ENCODE data around the gene NALCN. TPM values are rescaled to one million over a fixed set of nuclear protein-coding genes. Genes with fewer than 3 reads are reported as not detected.

The NALCN gene
- total RNA-seq, 1 donor, result 11.2 TPM

DNA sequence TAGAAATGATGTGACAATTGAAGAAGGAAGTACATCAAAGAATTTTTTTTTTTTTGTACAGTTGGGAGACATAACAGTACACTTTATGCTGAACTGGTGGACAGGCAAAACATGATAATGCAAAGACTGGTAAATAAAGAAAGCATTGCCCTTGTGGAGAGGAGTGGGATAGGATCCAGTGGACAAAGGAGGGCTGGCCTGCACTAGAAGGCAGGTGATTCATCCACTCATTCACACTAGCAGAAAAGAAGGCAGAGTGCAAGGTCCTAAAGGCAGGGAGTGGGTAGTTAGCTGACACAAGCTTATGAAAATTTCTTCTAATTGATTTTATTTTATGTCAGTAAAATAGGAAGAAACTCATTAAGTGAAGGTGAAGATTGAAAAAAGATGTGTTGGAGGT, 17.6 kb upstream of the NALCN start:
- TF ChIP-seq, protein P1, sequence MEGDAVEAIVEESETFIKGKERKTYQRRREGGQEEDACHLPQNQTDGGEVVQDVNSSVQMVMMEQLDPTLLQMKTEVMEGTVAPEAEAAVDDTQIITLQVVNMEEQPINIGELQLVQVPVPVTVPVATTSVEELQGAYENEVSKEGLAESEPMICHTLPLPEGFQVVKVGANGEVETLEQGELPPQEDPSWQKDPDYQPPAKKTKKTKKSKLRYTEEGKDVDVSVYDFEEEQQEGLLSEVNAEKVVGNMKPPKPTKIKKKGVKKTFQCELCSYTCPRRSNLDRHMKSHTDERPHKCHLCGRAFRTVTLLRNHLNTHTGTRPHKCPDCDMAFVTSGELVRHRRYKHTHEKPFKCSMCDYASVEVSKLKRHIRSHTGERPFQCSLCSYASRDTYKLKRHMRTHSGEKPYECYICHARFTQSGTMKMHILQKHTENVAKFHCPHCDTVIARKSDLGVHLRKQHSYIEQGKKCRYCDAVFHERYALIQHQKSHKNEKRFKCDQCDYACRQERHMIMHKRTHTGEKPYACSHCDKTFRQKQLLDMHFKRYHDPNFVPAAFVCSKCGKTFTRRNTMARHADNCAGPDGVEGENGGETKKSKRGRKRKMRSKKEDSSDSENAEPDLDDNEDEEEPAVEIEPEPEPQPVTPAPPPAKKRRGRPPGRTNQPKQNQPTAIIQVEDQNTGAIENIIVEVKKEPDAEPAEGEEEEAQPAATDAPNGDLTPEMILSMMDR (IDR thresholded peaks at IDR 0.05; ENCODE audit: extremely low read depth, low read depth, low read length), result no peak
- no peak for DNase-seq (ENCODE audit: insufficient read length, low spot score, missing footprints)

DNA sequence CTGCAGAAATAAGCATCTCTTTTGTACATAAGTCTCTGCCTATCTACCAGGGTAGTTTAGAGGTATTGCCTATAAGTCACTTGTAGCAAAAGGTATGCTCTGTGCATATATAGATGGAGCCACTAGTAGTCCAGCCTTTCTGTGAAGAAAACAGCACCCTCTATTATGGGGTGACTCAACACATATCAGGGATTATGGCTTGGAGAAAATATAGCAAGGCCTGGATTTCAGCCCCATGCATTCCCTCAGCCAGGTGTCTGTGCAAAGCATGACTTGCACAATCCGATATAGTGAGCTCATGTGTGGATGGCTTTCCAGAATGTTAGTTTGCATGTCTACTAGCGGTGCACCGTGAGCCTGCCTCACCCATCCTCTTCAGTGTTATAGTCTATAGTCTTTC, 13.4 kb upstream of the NALCN start:
- no peak overlapping the region for H2AFZ ChIP-seq (ENCODE audit: low read length)
- no peak overlapping the region for H3K27ac ChIP-seq (ENCODE audit: low read depth, low read length)
- H3K4me1 ChIP-seq (ENCODE audit: insufficient read depth, low read length), result no peaks in the 10 kb centered on the region
- no peak overlapping the region for H3K4me3 ChIP-seq (ENCODE audit: insufficient read depth, low read length)
- H3K79me2 ChIP-seq (ENCODE audit: insufficient read depth, low read length), result no peaks in the 10 kb centered on the region
- no peaks in the 10 kb centered on the region for H3K27me3 ChIP-seq (ENCODE audit: insufficient read depth, low read length)
- no peaks in the 10 kb centered on the region for H4K20me1 ChIP-seq (ENCODE audit: insufficient read depth, low read length)
- no peak for DNase-seq (ENCODE audit: insufficient read length, low spot score, missing footprints)
- TF ChIP-seq, protein P1 (IDR thresholded peaks at IDR 0.05; ENCODE audit: extremely low read depth, low read depth, low read length), result no peak
- no peaks in the 10 kb centered on the region for H3K36me3 ChIP-seq (ENCODE audit: insufficient read depth, low read length)
- no peaks in the 10 kb centered on the region for H3K9me3 ChIP-seq (ENCODE audit: low read depth, low read length)
- H3K4me2 ChIP-seq (ENCODE audit: insufficient read depth, low read length), result no peak overlapping the region

More for the DNA sequence above, 17.6 kb upstream of the NALCN start:
- Histone ChIP-seq H3K4me1 (ENCODE audit: insufficient read depth, low read length) (no peaks in the 10 kb centered on the region), H2AFZ (ENCODE audit: low read length) (no peak overlapping the region), H3K4me3 (ENCODE audit: insufficient read depth, low read length) (no peak overlapping the region), H3K9me3 (ENCODE audit: low read depth, low read length) (no peaks in the 10 kb centered on the region), H4K20me1 (ENCODE audit: insufficient read depth, low read length) (no peaks in the 10 kb centered on the region), H3K4me2 (ENCODE audit: insufficient read depth, low read length) (no peak overlapping the region), H3K36me3 (ENCODE audit: insufficient read depth, low read length) (no peaks in the 10 kb centered on the region), H3K27ac (ENCODE audit: low read depth, low read length) (no peak overlapping the region), H3K79me2 (ENCODE audit: insufficient read depth, low read length) (no peaks in the 10 kb centered on the region), H3K27me3 (ENCODE audit: insufficient read depth, low read length) (no peaks in the 10 kb centered on the region)

DNA sequence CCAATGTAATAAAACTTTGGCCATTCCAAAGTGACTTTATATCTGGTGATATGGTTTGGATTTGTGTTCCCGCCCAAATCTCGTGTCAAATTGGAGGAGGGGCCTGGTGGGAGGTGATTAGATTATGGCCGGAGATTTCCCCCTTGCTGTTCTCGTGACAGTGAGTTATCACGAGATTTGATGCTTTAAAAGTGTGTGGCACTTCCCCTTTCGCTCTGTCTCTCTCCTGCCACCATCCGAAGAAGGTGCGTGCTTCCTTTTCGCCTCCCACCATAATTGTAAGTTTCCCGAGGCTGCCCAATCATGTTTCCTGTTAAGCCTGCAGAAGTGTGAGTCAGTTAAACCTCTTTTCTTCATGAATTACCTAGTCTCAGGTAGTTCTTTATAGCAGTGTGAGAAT, 9.3 kb upstream of the NALCN start:
- Histone ChIP-seq H3K36me3 (ENCODE audit: insufficient read depth, low read length) (no peaks in the 10 kb centered on the region), H3K9me3 (ENCODE audit: low read depth, low read length) (no peaks in the 10 kb centered on the region), H4K20me1 (ENCODE audit: insufficient read depth, low read length) (no peaks in the 10 kb centered on the region), H3K27me3 (ENCODE audit: insufficient read depth, low read length) (no peaks in the 10 kb centered on the region), H2AFZ (ENCODE audit: low read length) (no peak overlapping the region), H3K4me1 (ENCODE audit: insufficient read depth, low read length) (no peaks in the 10 kb centered on the region), H3K27ac (ENCODE audit: low read depth, low read length) (no peak overlapping the region), H3K4me3 (ENCODE audit: insufficient read depth, low read length) (no peak overlapping the region), H3K4me2 (ENCODE audit: insufficient read depth, low read length) (no peak overlapping the region), H3K79me2 (ENCODE audit: insufficient read depth, low read length) (no peaks in the 10 kb centered on the region)
- TF ChIP-seq, protein P1 (IDR thresholded peaks at IDR 0.05; ENCODE audit: extremely low read depth, low read depth, low read length), result no peak
- no peak for DNase-seq (ENCODE audit: insufficient read length, low spot score, missing footprints)

DNA sequence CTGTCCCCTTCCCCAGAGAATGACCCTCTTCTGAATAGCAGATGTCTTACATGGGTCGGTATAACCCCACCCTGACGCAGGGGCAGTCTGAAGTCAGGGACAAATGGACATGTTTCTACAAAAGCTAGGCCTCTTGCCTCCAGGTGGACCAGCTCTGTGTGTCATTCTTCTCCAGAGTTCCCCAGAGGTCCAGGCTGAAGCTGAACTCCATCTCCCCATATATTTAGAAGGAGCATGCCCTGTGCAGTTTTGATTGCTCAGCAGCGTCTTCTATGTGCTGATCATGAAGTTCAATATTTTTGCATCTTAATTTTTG, 8.8 kb upstream of the NALCN start:
- H3K4me3 ChIP-seq (ENCODE audit: insufficient read depth, low read length), result no peak overlapping the region
- H3K9me3 ChIP-seq (ENCODE audit: low read depth, low read length), result no peaks in the 10 kb centered on the region
- H4K20me1 ChIP-seq (ENCODE audit: insufficient read depth, low read length), result no peaks in the 10 kb centered on the region
- no peaks in the 10 kb centered on the region for H3K4me1 ChIP-seq (ENCODE audit: insufficient read depth, low read length)
- H3K27me3 ChIP-seq (ENCODE audit: insufficient read depth, low read length), result no peaks in the 10 kb centered on the region
- TF ChIP-seq, protein P1 (IDR thresholded peaks at IDR 0.05; ENCODE audit: extremely low read depth, low read depth, low read length), result no peak
- H2AFZ ChIP-seq (ENCODE audit: low read length), result peak overlapping the region; percentile 12
- no peak for DNase-seq (ENCODE audit: insufficient read length, low spot score, missing footprints)
- H3K27ac ChIP-seq (ENCODE audit: low read depth, low read length), result no peak overlapping the region
- H3K4me2 ChIP-seq (ENCODE audit: insufficient read depth, low read length), result no peak overlapping the region
- no peaks in the 10 kb centered on the region for H3K36me3 ChIP-seq (ENCODE audit: insufficient read depth, low read length)
- no peaks in the 10 kb centered on the region for H3K79me2 ChIP-seq (ENCODE audit: insufficient read depth, low read length)

Measured in osteoblast (primary cell).